Measurements from ENCODE around the gene CEND1. TPM values are rescaled to one million over a fixed set of nuclear protein-coding genes. Genes with fewer than 3 reads are reported as not detected.

Gene CEND1
- total and polyA plus RNA-seq, 2 donors (not counting 1 experiment from before 2014, with no cell fraction given): 0.25 to 1.3 TPM

DNA sequence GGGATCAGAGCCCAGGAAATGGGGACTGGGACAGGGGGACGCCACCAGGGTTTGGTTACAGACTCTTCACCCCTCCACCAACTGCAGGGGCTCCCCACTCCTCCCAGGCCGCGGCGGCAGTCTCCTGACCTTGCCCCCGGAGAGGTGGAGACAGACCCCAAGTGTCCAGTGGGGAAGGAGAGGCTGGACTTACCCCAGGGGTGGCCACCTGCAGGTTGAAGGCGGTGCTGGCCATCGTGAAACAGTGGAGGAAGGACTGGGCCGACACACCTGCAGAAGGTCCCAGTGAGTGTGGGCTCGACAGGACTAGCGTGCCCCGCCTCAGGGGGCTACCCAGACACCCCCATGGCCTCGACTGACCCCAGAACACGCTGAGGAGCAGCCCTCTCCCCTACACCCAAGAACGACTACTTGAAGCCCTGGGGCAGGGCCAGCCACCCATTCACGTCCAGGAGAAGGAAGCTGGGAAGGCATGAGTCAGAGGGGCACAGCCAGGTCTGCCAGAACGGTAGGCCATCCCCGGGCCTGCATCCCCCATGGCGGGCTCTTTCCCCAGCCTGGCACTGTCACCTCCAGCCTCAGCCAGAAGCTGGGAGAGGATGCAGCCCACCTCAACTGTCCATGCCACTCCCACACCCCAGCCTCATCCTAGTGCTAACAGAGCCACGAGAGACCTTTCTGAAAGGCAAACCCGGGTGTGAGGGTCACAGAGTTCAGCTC, 14.9 kb downstream of the CEND1 start:
- H3K27ac ChIP-seq (ENCODE audit: insufficient read depth, low read length): peak overlapping the region; percentile 0
- no peaks in the 10 kb centered on the region for H3K9me3 ChIP-seq (ENCODE audit: control insufficient read depth, insufficient read depth, low read depth, low read length)
- H3K4me1 ChIP-seq (ENCODE audit: control insufficient read depth, extremely low read depth, insufficient read depth, low read length): no peaks in the 10 kb centered on the region
- no peak overlapping the region for H2AFZ ChIP-seq (ENCODE audit: low read length)
- peaks cover 31% of the 10 kb centered on the region for H3K36me3 ChIP-seq (ENCODE audit: control insufficient read depth, insufficient read depth, low read length)
- H3K4me3 ChIP-seq (replicated peaks in 1 of 4; ENCODE audit: control extremely low read depth in 1 of 4, insufficient read depth in 1 of 4, low read depth in 3 of 4, low read length in 4 of 4): peak overlapping the region in 3 of 4 experiments; percentile 0 to 78 (median 67)
- H3K4me2 ChIP-seq (ENCODE audit: extremely low read depth, insufficient read depth, low read length): peak overlapping the region; percentile 64
- peaks cover 70% of the 10 kb centered on the region for H3K79me2 ChIP-seq (ENCODE audit: control insufficient read depth, insufficient read depth, low read length)
- H4K20me1 ChIP-seq (ENCODE audit: control insufficient read depth, extremely low read depth, insufficient read depth, low read length): no peaks in the 10 kb centered on the region
- H3K27me3 ChIP-seq (ENCODE audit: control insufficient read depth, insufficient read depth, low read length): no peaks in the 10 kb centered on the region
- peak in 1 of 2 donors; percentile 61 for DNase-seq (ENCODE audit: low read depth in 2 of 2)
- H3K9ac ChIP-seq (ENCODE audit: insufficient read depth, low read length): no peak overlapping the region
- no peak for TF ChIP-seq EZH2 (IDR thresholded peaks at IDR 0.05; ENCODE audit: low read length, missing control alignments)
- TF ChIP-seq, protein P1, sequence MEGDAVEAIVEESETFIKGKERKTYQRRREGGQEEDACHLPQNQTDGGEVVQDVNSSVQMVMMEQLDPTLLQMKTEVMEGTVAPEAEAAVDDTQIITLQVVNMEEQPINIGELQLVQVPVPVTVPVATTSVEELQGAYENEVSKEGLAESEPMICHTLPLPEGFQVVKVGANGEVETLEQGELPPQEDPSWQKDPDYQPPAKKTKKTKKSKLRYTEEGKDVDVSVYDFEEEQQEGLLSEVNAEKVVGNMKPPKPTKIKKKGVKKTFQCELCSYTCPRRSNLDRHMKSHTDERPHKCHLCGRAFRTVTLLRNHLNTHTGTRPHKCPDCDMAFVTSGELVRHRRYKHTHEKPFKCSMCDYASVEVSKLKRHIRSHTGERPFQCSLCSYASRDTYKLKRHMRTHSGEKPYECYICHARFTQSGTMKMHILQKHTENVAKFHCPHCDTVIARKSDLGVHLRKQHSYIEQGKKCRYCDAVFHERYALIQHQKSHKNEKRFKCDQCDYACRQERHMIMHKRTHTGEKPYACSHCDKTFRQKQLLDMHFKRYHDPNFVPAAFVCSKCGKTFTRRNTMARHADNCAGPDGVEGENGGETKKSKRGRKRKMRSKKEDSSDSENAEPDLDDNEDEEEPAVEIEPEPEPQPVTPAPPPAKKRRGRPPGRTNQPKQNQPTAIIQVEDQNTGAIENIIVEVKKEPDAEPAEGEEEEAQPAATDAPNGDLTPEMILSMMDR (conservative IDR thresholded peaks at IDR 0.05 in 1 of 2, IDR thresholded peaks at IDR 0.05 in 1 of 2; ENCODE audit: low read depth in 1 of 2, low read length in 2 of 2): no peak

DNA sequence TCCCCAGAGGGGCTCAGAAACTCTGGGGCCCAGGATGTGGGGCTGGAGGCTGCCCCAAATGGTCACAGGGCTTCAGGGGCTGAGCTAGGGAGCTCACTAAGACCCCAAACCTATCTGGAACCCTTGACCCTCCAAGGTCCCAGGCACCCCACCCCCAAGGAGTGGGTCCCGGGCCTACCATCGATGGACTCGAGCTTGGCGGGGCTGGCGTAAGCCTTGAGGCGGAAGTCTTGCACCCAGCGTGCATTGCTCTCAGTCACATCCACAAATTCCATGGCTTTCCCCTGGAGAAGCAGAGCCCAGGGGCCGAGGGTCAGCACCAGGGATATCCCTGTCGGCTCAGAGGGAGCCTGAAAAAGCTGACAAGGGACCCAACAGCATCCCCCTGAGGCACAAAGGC, 16.1 kb downstream of the CEND1 start:
- Histone ChIP-seq H3K27ac (ENCODE audit: insufficient read depth, low read length) (no peak overlapping the region), H3K27me3 (ENCODE audit: control insufficient read depth, insufficient read depth, low read length) (no peaks in the 10 kb centered on the region), H3K4me2 (ENCODE audit: extremely low read depth, insufficient read depth, low read length) (no peak overlapping the region), H3K4me3 (replicated peaks in 1 of 4; ENCODE audit: control extremely low read depth in 1 of 4, insufficient read depth in 1 of 4, low read depth in 3 of 4, low read length in 4 of 4) (no peak overlapping the region), H3K9ac (ENCODE audit: insufficient read depth, low read length) (no peak overlapping the region), H3K9me3 (ENCODE audit: control insufficient read depth, insufficient read depth, low read depth, low read length) (no peaks in the 10 kb centered on the region), H3K4me1 (ENCODE audit: control insufficient read depth, extremely low read depth, insufficient read depth, low read length) (no peaks in the 10 kb centered on the region), H3K79me2 (ENCODE audit: control insufficient read depth, insufficient read depth, low read length) (peaks cover 67% of the 10 kb centered on the region), H2AFZ (ENCODE audit: low read length) (no peak overlapping the region), H3K36me3 (ENCODE audit: control insufficient read depth, insufficient read depth, low read length) (peaks cover 31% of the 10 kb centered on the region), H4K20me1 (ENCODE audit: control insufficient read depth, extremely low read depth, insufficient read depth, low read length) (no peaks in the 10 kb centered on the region)
- DNase-seq (ENCODE audit: low read depth in 2 of 2): no peak
- TF ChIP-seq EZH2 (IDR thresholded peaks at IDR 0.05; ENCODE audit: low read length, missing control alignments): no peak
- TF ChIP-seq, protein P1 (conservative IDR thresholded peaks at IDR 0.05 in 1 of 2, IDR thresholded peaks at IDR 0.05 in 1 of 2; ENCODE audit: low read depth in 1 of 2, low read length in 2 of 2): no peak

DNA sequence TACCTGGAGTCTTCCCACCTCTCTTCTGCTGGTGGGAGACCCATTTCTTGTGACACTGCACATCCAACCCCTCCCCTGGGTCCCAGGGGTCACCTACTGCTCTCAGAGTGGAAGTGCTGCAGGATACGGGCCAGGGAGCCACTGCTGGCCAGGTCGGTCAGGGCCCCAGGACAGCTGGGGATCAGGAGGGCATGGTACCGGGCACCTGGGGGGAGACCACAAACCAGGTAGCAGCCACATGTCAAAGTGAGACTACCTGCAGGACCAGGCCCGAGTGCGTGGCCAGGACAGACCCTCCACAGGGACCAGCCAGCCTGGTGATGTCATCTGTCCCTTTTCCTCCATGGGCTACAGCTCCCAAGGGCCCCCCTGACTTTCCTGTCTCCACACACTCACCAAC, 16.5 kb downstream of the CEND1 start:
- no peak overlapping the region for H3K4me3 ChIP-seq (replicated peaks in 1 of 4; ENCODE audit: control extremely low read depth in 1 of 4, insufficient read depth in 1 of 4, low read depth in 3 of 4, low read length in 4 of 4)
- H3K4me2 ChIP-seq (ENCODE audit: extremely low read depth, insufficient read depth, low read length): no peak overlapping the region
- no peaks in the 10 kb centered on the region for H4K20me1 ChIP-seq (ENCODE audit: control insufficient read depth, extremely low read depth, insufficient read depth, low read length)
- no peak for DNase-seq (ENCODE audit: low read depth in 2 of 2)
- no peak overlapping the region for H2AFZ ChIP-seq (ENCODE audit: low read length)
- no peak overlapping the region for H3K27ac ChIP-seq (ENCODE audit: insufficient read depth, low read length)
- H3K27me3 ChIP-seq (ENCODE audit: control insufficient read depth, insufficient read depth, low read length): no peaks in the 10 kb centered on the region
- H3K36me3 ChIP-seq (ENCODE audit: control insufficient read depth, insufficient read depth, low read length): peaks cover 31% of the 10 kb centered on the region
- no peak for TF ChIP-seq EZH2 (IDR thresholded peaks at IDR 0.05; ENCODE audit: low read length, missing control alignments)
- TF ChIP-seq, protein P1 (conservative IDR thresholded peaks at IDR 0.05 in 1 of 2, IDR thresholded peaks at IDR 0.05 in 1 of 2; ENCODE audit: low read depth in 1 of 2, low read length in 2 of 2): no peak
- H3K4me1 ChIP-seq (ENCODE audit: control insufficient read depth, extremely low read depth, insufficient read depth, low read length): no peaks in the 10 kb centered on the region
- peaks cover 65% of the 10 kb centered on the region for H3K79me2 ChIP-seq (ENCODE audit: control insufficient read depth, insufficient read depth, low read length)
- H3K9me3 ChIP-seq (ENCODE audit: control insufficient read depth, insufficient read depth, low read depth, low read length): no peaks in the 10 kb centered on the region
- H3K9ac ChIP-seq (ENCODE audit: insufficient read depth, low read length): no peak overlapping the region
